Measurements from ENCODE around the gene PKDCC. TPM values are rescaled to one million over a fixed set of nuclear protein-coding genes. Genes with fewer than 3 reads are reported as not detected.

Gene PKDCC
- total and polyA plus RNA-seq, 2 of the 13 experiments (the other 11 are each of a cell fraction or from before 2014, with no cell fraction given), result 52.6 to 58.8 TPM

DNA sequence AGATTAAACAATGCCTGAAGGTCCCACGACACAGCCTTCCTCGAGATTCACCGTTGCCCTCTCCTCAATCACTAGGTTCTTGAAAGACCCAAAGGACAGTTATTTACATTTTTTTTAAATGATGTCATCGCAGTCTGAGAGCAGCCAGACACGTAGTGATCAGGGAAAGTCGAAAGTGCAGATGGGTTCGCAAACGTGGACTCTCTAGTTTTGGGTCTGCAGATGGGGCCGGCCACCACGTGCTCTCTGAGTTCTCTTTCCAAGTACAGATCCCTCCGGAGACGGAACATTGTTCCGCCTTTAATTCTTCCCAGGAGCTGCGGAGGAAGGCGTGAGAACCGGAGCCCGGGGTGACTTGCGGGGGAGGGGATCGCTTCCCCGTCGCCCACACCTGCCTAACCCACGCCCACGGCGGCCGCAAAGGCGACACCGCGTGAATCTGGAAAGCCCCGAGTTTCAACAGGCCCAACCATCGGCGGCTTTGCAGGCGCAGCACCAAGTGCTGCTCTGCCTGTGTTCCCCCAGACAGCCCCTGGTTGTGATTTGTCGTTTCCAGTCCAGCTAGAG lies 54.3 kb downstream of the PKDCC start (continued):
- TF ChIP-seq ZNF574 (CRISPR knock-in tag; IDR thresholded peaks at IDR 0.05), result no peak
- TF ChIP-seq, protein P1, sequence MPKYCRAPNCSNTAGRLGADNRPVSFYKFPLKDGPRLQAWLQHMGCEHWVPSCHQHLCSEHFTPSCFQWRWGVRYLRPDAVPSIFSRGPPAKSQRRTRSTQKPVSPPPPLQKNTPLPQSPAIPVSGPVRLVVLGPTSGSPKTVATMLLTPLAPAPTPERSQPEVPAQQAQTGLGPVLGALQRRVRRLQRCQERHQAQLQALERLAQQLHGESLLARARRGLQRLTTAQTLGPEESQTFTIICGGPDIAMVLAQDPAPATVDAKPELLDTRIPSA (CRISPR knock-in tag; IDR thresholded peaks at IDR 0.05; ENCODE audit: borderline replicate concordance), result no peak
- TF ChIP-seq, protein P2, sequence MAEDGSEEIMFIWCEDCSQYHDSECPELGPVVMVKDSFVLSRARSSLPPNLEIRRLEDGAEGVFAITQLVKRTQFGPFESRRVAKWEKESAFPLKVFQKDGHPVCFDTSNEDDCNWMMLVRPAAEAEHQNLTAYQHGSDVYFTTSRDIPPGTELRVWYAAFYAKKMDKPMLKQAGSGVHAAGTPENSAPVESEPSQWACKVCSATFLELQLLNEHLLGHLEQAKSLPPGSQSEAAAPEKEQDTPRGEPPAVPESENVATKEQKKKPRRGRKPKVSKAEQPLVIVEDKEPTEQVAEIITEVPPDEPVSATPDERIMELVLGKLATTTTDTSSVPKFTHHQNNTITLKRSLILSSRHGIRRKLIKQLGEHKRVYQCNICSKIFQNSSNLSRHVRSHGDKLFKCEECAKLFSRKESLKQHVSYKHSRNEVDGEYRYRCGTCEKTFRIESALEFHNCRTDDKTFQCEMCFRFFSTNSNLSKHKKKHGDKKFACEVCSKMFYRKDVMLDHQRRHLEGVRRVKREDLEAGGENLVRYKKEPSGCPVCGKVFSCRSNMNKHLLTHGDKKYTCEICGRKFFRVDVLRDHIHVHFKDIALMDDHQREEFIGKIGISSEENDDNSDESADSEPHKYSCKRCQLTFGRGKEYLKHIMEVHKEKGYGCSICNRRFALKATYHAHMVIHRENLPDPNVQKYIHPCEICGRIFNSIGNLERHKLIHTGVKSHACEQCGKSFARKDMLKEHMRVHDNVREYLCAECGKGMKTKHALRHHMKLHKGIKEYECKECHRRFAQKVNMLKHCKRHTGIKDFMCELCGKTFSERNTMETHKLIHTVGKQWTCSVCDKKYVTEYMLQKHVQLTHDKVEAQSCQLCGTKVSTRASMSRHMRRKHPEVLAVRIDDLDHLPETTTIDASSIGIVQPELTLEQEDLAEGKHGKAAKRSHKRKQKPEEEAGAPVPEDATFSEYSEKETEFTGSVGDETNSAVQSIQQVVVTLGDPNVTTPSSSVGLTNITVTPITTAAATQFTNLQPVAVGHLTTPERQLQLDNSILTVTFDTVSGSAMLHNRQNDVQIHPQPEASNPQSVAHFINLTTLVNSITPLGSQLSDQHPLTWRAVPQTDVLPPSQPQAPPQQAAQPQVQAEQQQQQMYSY (CRISPR knock-in tag; IDR thresholded peaks at IDR 0.05), result no peak
- TF ChIP-seq ZNF776 (CRISPR knock-in tag; IDR thresholded peaks at IDR 0.05), result no peak
- TF ChIP-seq, protein P3, sequence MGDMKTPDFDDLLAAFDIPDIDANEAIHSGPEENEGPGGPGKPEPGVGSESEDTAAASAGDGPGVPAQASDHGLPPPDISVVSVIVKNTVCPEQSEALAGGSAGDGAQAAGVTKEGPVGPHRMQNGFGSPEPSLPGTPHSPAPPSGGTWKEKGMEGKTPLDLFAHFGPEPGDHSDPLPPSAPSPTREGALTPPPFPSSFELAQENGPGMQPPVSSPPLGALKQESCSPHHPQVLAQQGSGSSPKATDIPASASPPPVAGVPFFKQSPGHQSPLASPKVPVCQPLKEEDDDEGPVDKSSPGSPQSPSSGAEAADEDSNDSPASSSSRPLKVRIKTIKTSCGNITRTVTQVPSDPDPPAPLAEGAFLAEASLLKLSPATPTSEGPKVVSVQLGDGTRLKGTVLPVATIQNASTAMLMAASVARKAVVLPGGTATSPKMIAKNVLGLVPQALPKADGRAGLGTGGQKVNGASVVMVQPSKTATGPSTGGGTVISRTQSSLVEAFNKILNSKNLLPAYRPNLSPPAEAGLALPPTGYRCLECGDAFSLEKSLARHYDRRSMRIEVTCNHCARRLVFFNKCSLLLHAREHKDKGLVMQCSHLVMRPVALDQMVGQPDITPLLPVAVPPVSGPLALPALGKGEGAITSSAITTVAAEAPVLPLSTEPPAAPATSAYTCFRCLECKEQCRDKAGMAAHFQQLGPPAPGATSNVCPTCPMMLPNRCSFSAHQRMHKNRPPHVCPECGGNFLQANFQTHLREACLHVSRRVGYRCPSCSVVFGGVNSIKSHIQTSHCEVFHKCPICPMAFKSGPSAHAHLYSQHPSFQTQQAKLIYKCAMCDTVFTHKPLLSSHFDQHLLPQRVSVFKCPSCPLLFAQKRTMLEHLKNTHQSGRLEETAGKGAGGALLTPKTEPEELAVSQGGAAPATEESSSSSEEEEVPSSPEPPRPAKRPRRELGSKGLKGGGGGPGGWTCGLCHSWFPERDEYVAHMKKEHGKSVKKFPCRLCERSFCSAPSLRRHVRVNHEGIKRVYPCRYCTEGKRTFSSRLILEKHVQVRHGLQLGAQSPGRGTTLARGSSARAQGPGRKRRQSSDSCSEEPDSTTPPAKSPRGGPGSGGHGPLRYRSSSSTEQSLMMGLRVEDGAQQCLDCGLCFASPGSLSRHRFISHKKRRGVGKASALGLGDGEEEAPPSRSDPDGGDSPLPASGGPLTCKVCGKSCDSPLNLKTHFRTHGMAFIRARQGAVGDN (CRISPR knock-in tag; IDR thresholded peaks at IDR 0.05), result peak; percentile 99
- TF ChIP-seq LCORL (IDR thresholded peaks at IDR 0.05), result no peak; the same call in 1 of the 2 replicates
- peak; percentile 99 for TF ChIP-seq LCORL (CRISPR knock-in tag; IDR thresholded peaks at IDR 0.05)
- 0 out of 2 replicates have a peak, but pooled peaks have one; percentile 30 for TF ChIP-seq RBFOX2 (IDR thresholded peaks at IDR 0.05; ENCODE audit: low read depth, low read length)
- peak; percentile 79 for TF ChIP-seq FOXP4 (CRISPR knock-in tag; IDR thresholded peaks at IDR 0.05)
- no peak for TF ChIP-seq ZNF20 (CRISPR knock-in tag; IDR thresholded peaks at IDR 0.05)
- peak; percentile 93; the same call in 1 of the 2 replicates for TF ChIP-seq NRL (CRISPR knock-in tag; IDR thresholded peaks at IDR 0.05; ENCODE audit: borderline replicate concordance)
- TF ChIP-seq ATF7 (IDR thresholded peaks at IDR 0.05), result peak; percentile 95
- TF ChIP-seq ATF7 (CRISPR knock-in tag; IDR thresholded peaks at IDR 0.05), result peak; percentile 97
- peak; percentile 94 for TF ChIP-seq FOXA3 (CRISPR knock-in tag; IDR thresholded peaks at IDR 0.05)
- peak; percentile 84; the same call in 1 of the 2 replicates for TF ChIP-seq FOXK1 (CRISPR knock-in tag; IDR thresholded peaks at IDR 0.05; ENCODE audit: borderline replicate concordance, low read depth)
- TF ChIP-seq SRY (CRISPR knock-in tag; IDR thresholded peaks at IDR 0.05), result no peak

All from HepG2 (cell line).